ENCODE data around the gene COA1.
"Not testable (repeated sequence)": the region's sequence is repeated elsewhere in the genome, so short reads cannot be mapped to it uniquely, and the experiment has no call there.

COA1 gene, protein sequence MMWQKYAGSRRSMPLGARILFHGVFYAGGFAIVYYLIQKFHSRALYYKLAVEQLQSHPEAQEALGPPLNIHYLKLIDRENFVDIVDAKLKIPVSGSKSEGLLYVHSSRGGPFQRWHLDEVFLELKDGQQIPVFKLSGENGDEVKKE

DNA sequence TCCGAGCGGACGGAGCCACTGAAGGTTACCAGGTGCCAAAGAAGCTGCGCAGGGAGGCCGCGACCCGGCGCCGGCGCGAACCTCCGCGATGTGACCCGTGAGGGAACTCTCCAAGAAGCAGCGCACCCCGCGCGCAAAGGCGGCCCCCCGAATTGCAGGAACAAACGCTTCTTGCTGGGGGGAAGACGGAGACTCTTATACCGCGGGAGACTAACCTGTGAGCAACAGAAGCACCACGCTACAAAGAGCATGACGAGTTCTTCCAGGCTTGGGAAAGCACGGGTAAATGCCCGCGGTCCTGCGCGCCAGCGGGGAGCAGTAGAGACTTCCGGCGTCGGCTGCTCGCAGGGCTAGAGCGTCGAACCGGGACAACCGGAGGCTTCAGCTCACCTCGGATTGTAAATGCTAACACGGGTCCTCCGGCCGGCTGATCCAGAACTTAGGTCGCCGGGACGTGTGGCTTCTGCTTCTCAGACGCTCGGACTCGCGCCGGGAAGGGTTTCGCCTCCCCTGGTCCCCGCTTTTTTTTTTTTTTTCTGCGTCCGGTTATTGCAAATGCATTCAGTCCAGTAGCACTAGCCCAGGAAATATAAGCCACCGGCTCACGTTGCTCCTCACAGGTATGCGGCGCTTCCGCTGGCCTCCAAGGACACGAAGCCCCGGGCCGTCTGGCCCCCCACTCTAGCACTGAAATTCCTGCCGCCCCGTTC is at the start of gene COA1:
TSS of gene COA1 (minus strand) at position 310 of the 710 bp plus-strand sequence. CDS start 80,909 bp downstream, outside the sequence.
- peak; percentile 85 for DNase-seq

DNA sequence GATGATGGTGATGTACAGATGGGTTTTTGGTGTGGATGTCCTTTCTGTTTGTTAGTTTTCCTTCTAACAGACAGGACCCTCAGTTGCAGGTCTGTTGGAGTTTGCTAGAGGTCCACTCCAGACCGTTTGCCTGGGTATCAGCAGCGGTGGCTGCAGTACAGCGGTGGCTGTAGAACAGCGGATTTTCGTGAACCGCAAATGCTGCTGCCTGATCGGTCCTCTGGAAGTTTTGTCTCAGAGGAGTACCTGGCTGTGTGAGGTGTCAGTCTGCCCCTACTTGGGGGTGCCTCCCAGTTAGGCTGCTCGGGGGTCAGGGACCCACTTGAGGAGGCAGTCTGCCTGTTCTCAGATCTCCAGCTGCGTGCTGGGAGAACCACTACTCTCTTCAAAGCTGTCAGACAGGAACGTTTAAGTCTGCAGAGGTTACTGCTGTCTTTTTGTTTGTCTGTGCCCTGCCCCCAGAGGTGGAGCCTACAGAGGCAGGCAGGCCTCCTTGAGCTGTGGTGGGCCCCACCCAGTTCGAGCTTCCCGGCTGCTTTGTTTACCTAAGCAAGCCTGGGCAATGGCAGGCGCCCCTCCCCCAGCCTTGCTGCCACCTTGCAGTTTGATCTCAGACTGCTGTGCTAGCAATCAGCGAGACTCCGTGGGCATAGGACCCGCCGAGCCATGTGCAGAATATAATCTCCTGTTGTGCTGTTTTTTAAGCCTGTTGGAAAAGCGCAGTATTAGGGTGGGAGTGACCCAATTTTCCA is 49.1 kb upstream of the COA1 start:
- peak; percentile 40 for DNase-seq

DNA sequence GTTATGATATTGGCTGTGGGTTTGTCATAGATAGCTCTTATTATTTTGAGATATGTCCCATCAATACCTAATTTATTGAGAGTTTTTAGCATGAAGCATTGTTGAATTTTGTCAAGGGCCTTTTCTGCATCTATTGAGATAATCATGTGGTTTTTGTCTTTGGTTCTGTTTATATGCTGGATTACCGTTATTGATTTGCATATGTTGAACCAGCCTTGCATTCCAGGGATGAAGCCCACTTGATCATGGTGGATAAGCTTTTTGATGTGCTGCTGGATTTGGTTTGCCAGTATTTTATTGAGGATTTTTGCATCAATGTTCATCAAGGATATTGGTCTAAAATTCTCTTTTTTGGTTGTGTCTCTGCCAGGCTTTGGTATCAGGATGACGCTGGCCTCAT is 45.9 kb upstream of the COA1 start:
- DNase-seq, result not testable (repeated sequence)

DNA sequence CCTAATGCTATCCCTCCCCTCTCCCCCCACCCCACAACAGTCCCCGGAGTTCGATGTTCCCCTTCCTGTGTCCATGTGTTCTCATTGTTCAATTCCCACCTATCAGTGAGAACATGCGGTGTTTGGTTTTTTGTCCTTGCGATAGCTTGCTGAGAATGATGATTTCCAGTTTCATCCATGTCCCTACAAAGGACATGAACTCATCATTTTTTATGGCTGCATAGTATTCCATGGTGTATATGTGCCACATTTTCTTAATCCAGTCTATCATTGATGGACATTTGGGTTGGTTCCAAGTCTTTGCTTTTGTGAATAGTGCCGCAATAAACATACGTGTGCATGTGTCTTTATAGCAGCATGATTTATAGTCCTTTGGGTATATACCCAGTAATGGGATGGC is 43.9 kb upstream of the COA1 start:
- not testable (repeated sequence) for DNase-seq

DNA sequence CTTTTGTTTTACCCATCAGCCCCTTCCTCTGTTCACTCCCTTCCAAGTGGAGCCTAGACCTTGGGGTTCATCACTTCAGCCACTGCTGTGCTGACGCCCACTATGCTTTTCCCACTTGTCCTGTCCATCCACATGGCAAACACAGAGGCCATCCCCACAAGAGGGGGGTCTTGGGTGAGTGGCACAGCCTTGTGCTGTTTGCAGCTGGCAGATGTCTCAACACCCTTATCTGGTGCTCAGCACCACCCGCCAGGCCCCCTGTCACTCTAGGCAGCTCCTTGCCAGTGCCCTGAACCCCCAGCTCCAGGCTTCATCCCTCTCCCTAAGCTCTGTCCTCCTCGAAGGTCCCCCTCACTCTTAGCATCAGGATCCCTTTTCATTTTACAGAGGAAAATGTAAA is 42.2 kb upstream of the COA1 start:
- no peak for DNase-seq

DNA sequence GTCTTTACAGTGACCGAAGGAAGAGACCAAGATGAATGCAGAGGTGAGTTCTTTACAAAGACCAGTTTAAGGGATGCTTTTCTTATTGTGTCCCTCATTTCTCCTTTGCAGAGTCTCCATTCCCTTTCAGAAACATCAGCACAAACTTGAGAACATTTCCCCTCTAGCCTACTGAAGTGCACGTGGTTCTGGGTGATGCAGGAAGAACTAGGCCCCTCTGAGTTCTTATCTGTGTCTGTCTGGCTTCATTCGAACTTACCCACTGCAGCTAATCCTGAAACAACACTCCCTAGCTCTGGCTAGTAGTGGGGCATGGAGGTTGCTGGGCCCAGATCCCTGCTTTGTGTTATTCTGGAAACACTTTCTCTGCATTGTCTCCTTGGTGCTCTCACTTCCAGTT is 41.8 kb upstream of the COA1 start:
- DNase-seq, result no peak

DNA sequence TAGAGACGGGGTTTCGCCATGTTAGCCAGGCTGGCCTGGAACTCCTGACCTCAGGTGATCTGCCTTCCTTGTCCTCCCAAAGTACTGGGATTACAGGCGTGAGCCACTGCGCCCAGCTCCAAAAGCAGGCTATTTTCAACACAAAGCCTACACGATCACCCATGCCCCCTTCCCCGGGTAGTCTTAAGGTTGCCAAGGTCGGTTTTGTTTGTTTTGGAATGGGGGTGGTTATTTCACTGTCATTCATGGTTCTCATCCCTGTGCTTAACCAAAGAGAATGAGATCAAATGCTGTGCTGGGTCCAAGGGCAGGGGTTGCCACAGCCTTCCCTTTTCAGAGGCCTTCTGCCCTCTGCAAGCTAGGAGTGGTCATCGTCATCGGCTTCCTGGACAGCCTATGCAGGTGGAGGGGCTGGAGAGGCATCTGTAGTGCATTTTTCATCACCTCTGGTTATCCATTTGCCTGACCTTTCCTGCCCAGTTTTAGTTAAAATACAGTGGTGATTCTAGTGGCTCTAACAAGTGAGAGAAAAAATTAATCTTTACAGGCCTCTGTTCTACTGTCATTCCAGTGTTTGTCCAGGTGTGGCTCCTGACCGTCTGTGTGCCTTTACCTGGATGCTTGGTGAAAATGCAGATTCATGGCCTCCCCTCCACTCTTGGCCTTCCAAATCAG is 40.6 kb upstream of the COA1 start:
- DNase-seq, result no peak

DNA sequence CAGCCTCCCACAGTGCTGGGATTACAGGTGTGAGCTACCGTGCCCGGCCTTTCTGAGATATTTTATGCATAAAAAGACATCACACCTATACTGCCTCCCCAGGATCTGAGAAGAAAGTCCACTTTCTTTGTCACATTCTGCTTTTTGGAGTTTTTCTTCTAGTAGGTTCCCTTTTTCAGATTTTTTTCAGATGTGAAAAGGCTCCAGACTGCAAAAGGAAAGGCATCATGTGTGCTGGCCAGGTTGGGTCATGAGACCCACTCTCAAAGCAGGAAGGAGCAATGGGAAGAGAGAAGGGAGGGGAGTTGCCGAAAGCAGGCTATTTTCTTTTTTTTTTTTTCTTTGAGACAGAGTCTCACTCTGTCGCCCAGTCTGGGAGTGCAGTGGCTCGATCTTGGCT is 40.0 kb upstream of the COA1 start:
- DNase-seq, result no peak

DNA sequence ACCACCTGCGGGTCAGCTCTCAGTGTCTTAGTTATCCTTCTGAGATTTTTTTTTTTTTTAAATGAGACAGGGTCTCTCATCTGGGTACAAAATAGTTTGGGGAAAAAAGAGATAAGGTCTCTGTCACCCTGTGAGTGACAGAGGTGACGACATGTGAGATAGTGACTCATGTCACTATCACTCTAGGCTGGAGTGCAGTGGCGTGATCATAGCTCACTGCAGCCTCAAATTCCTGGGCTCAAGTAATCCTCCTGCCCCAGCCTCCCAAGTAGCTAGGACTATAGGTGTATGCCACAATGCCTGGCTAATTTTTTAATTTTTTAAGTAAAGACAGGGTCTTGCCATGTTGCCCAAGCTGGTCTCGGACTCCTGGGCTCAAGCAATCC is 39.6 kb upstream of the COA1 start:
- no peak for DNase-seq

DNA sequence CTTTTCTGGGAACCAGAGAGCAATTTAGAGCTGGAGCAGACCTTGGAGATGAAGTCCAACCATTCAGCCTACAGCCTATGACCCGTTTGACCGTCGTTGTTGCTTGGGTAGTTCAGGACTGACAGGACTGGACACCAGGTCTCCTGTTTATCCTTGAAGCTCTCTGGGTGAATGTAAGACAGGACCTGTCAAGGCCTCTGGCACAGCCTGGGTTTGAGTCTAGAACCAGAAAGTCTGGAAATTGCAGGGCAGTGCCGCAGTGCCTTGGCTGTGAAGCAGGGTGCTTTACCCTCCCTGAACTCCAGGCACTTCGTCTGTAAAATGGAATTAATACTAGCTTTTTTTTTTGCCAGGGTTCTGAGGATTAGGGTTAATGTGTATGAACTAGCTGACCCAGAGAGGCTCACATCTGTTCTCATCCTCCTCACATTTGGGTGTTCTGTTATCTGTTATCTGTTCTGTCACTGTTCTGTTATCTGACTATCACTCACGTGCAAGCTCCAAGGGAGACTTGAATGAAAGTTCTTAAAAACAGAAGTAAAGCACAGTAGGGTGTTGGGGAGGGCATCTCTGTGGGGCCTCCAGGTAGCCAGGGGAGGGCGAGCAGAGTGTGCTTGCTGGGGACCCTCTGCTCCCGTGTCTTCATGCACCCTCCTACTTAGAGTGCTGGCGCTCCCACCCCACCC is 39.0 kb upstream of the COA1 start:
- no peak for DNase-seq

DNA sequence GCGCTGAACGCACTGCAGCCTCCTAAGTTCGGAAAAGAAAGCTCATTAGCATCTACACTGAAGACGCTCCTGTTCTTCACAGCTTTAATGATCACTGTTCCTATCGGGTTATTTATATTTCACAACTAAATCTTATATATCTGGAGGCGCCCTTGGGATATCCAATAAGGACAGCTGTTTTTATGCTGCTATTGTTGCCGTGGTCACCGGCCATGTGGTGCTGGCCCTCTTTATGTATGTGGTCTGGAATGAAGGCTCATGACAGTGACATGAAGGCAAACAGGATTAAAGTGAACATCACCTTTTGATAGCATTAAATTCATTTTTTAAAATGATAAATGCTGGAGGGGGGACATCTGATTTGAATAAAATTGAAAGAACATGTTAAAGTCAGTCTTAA is 38.0 kb upstream of the COA1 start:
- DNase-seq, result no peak

DNA sequence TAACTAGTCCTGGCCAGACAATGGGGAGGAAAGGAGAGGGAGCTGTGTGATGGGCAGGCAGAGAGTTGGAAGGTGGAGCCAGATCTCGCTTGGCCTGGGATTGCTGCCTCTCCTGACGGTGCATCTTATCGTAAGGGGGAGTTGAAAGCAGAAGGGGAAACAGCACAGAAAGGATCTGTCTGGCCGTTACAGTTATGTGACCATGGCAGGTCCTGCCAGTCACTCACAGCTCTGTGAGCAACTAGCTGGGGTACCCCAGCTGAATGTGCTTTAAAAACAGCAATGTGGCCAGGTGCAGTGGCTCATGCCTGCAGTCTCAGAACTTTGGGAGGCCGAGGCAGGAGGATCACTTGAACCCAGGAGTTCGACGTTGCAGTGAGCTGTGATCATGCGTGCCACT is 37.2 kb upstream of the COA1 start:
- no peak for DNase-seq

DNA sequence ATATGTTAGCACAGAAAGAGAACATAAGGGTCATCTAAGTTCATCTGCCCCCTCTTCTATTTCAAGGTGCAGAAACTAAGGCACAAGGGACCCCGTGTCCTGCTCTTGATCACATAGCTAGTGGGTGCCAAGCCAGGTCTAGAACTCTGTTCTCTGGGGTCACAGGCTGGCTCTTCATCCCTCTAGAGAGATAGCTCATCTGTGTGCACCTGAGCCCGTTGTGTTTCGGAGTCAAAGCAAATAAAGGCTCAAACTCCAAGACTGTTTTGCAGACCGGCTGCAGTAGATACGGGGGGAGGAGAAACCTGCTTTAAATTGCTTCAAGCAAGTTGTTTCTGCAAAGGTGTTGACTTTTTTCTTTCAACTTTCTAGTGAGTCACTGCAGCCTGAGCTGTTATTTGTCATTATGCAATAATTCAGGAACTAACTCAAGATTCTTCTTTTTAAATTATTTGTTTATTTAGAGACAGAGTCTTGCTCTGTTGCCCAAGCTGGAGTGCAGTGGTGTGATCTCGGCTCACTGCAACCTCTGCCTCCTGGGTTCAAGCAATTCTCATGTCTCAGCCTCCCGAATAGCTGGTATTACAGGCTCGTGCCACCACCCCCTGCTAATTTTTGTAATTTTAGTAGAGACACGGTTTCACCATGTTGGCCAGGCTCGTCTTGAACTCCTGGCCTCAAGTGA is 35.6 kb upstream of the COA1 start:
- DNase-seq, result no peak

DNA sequence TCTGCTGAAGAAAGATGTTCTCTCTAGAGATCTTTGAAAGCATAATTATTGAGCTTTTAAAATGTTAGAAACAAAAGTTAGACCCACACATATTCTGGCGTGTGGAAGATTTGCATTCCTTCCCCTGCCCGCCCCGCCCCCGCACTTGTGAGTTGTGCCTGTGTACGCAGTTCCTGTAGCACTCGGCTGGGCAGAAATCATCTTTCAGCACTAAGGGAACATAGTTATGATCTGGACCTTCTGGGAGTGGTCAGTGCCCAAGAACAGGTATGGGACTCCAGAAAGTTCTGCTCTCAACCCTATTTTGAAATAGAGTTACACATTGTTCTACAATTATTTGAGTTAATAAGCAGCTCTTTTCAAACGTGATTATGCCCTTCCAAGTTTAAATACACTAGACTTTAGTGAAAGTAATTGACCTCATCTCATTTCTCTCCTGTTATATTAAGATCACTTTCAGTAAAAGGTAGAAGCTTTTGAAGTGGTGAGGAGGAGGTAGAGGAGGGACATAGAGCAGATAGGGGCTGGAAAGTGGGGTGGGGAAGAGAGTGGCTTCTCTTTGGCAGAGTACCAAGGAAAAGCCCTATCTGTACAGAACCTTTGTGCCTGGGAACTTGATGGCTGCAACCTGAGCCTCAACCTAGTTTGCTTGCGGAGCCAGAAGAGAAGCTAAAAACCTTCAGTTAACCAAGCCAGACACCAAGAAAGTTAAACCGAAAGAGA is 34.9 kb upstream of the COA1 start:
- DNase-seq, result no peak

DNA sequence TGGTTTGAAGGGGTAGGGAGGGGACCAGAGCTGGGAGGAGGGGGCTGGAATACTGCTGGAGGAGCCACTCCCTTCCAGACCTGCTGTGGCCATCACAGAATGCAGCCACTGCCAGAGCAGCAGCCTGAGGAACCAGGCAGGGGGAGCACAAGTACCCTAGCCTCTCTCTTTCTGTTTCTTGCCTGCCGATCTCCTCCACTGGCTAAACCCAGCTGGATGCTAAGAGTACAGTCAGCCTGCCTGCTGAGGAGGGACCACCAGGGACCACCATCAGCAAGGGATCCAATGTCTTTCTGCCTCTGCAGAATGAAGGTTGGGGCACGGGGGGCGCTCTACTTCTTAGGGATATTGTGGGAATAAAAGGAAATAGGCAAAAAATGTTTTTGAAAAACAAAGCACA is 33.9 kb upstream of the COA1 start:
- DNase-seq, result no peak

DNA sequence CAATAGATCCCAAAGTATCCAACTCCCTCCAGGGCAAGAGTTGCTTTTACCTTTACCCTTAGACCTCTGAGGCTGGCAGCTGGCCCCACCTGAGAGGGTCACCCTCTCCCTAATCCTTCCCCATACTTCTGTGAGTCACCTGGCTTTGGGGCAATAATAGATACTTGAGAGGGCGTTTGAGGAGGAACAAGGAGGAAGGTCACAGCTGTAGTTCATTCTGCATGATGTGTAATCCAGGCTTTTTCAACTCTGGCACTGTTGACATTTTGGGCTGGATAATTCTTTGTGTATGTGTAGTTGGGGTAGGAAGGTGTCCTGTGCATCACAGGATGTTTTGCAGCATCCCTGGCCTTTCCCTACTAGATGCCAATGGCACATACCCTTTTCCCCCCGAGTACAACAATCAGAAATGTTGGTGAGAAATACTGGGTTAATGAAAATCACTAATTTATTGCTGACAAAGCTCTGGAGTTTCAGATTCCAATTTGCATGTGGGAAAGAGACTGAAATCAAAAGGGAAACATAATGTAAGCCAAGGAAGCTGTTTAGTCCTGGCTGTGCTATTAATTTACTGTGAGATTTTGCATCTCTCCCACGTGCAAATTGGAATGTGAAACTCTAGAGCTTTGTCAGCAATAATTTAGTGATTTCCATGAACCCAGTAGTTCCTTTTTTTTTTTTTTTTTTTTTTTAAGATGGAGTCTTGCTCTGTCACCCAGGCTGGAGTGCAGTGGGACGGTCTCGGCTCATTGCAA is 32.8 kb upstream of the COA1 start:
- no peak for DNase-seq

DNA sequence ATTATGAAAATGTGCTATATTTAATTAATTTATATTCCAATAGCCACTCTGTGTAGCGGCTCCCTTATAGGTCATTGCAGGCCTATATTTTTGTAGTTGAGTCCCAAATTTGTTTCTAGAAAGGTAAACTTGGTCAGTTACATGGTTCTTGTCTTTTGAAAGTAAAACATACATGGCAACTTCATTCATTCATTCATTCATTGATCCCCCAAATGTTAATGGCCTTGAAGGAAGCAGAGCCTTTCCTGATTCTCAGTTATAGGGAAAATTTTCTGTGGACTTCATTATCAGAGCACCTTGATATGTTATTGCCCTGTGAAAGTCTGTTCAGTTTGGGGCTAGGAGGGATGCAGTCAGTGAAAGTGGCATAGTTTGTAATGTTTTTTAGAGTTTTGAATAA is 32.1 kb upstream of the COA1 start:
- DNase-seq, result no peak

DNA sequence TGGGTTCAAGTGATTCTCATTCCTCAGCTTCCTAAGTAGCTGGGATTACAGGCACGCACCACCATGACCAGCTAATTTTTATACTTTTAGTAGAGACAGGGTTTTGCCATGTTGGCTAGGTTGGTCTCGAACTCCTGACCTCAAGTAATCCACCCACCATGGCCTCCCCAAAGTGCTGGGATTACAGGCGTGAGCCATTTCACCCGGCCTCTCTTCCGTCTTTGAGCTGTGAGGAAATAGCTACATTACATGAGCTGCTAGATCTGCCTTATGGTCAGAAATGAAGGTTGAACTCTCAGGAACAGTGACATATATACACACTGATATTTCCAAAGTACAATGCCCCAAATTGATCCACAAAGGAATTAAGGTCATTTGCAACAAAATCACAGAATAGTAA is 31.5 kb upstream of the COA1 start:
- DNase-seq, result no peak

DNA sequence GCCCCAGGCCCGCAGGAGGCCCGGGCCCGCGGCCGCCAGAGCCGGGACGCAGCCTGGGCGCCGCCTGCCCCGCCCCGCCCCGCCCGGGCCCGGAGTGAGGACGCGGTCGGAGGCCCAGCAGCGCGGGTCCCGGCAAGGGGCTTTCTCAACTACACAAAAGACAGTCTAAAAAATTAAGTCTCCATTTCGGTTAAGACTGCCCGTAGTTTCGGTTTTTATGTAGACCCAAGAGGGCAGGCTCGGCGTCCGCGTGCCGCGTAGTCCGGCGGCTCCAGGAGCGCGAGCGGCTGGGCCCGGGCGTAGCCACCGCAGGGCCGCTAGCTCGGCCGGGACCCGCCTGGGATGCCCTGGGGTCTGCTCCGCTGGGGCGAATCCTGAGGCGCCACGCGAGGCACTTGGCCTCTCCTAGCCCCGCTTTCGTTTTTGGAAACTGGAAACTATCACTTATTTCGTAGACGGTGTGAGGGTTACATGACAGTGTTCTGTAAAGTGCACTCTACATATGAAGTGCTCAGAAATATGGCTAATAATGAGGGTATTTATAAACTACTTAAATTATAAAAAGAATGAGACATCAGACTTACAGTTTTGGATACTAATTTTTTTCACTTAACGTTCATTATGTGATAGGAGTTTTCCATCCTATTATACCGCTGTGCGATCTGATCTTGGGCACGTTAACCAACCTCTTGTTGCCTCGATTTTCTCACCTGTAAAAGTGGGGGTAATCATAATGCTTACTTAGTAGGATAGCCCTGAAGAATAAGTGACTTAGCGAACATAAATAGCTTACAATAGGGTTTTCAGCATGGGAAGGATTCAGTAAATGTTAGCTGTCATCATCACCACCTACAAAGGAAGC is 29.7 kb upstream of the COA1 start:
- peak; percentile 42 for DNase-seq

All from NCI-H2171 treated with DMSO at 0.1 percent for 48 hours (cell line).